H54 (cell line): ENCODE data around the gene REPS2.

ENCODE experiments used
- DNase-seq: peaks from one replicate; pipeline ENCODE4 v3.0.0; 2011; ENCODE audit warnings: low spot score, mixed read lengths; ENCODE audit not compliant: insufficient read length
- FAIRE-seq: peaks from 3 replicates; lab custom pipeline; 2011; peaks lifted over from hg19 to GRCh38; lab: Jason Lieb, UNC
- POLR2A ChIP-seq: IDR thresholded peaks from 2 replicates; pipeline ENCODE4 v1.6.1; 2011; ENCODE audit warnings: low read depth, mild to moderate bottlenecking, low read length

The REPS2 gene

GRCh38 chrX:17078031-17078720 is 131.7 kb downstream of the REPS2 start:
- DNase-seq (peak; percentile 3), FAIRE-seq (no peak)
- no peak for TF ChIP-seq POLR2A

GRCh38 chrX:17081511-17081910 is 135.1 kb downstream of the REPS2 start:
- TF ChIP-seq POLR2A: no peak
- FAIRE-seq: no peak
- no peak for DNase-seq

- DNase-seq: no peak
- FAIRE-seq: no peak
- no peak for TF ChIP-seq POLR2A
Observed at GRCh38 chrX:17081968-17082367, 135.5 kb downstream of the REPS2 start.

GRCh38 chrX:17082831-17083230 is 136.4 kb downstream of the REPS2 start:
- FAIRE-seq (no peak), DNase-seq (no peak)
- TF ChIP-seq POLR2A: no peak

- DNase-seq (no peak), FAIRE-seq (no peak)
- TF ChIP-seq POLR2A: no peak
Observed at GRCh38 chrX:17086317-17086716, 139.9 kb downstream of the REPS2 start.

GRCh38 chrX:17095161-17095560 is 148.7 kb downstream of the REPS2 start:
- no peak for TF ChIP-seq POLR2A
- DNase-seq (no peak), FAIRE-seq (no peak)

GRCh38 chrX:17098516-17099247 is 152.2 kb downstream of the REPS2 start:
- TF ChIP-seq POLR2A: no peak
- FAIRE-seq: no peak

GRCh38 chrX:17104433-17104832 is 158.0 kb downstream of the REPS2 start:
- FAIRE-seq (no peak), DNase-seq (no peak)
- TF ChIP-seq POLR2A: no peak

More at GRCh38 chrX:17098516-17099247, 152.2 kb downstream of the REPS2 start:
- no peak for DNase-seq

GRCh38 chrX:17120816-17121215 is 174.4 kb downstream of the REPS2 start:
- FAIRE-seq: no peak
- no peak for DNase-seq
- TF ChIP-seq POLR2A: no peak

- DNase-seq (no peak), FAIRE-seq (no peak)
- TF ChIP-seq POLR2A: no peak
Observed at GRCh38 chrX:17154001-17154400, 207.5 kb downstream of the REPS2 start.

- DNase-seq (no peak), FAIRE-seq (no peak)
- TF ChIP-seq POLR2A: no peak
Observed at GRCh38 chrX:17160975-17161374, 214.5 kb downstream of the REPS2 start.

GRCh38 chrX:17161991-17162390 is 215.5 kb downstream of the REPS2 start:
- no peak for FAIRE-seq
- no peak for TF ChIP-seq POLR2A

GRCh38 chrX:17164079-17164478 is 217.6 kb downstream of the REPS2 start:
- no peak for TF ChIP-seq POLR2A
- DNase-seq (no peak), FAIRE-seq (no peak)

More at GRCh38 chrX:17161991-17162390, 215.5 kb downstream of the REPS2 start:
- no peak for DNase-seq

- FAIRE-seq: no peak
- no peak for DNase-seq
- TF ChIP-seq POLR2A: no peak
Observed at GRCh38 chrX:17164941-17165340, 218.5 kb downstream of the REPS2 start.

- FAIRE-seq: no peak
- DNase-seq: no peak
- TF ChIP-seq POLR2A: no peak
Observed at GRCh38 chrX:17167915-17168314, 221.5 kb downstream of the REPS2 start.
